Femur (tissue), 1 donor: Measurements from ENCODE around the gene PPP3R1.
A peak's percentile ranks its signal among the peaks of the same experiment; 100 is the strongest.

Experiments
- DNase-seq: peaks from one replicate; pipeline ENCODE4 v3.0.0-alpha.2; 2017

Gene PPP3R1

DNA sequence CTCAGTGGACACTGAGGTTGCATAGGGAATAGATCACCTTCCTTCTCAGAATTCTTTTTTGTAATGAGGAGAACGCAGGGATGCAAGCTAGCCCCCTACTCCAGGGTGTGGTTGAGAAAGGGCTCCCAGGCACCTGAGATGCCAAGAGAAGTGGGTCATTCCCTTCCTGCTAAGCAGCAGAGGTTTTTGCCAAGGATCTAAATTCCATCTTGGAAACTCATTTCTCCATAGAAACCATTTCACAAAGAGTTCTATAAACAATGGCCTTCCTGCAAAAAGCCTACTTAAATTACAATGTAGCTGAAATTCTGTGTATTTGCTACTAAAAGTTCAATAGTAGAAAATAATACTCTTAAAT is 3.7 kb upstream of the PPP3R1 start:
- DNase-seq: peak; percentile 22

DNA sequence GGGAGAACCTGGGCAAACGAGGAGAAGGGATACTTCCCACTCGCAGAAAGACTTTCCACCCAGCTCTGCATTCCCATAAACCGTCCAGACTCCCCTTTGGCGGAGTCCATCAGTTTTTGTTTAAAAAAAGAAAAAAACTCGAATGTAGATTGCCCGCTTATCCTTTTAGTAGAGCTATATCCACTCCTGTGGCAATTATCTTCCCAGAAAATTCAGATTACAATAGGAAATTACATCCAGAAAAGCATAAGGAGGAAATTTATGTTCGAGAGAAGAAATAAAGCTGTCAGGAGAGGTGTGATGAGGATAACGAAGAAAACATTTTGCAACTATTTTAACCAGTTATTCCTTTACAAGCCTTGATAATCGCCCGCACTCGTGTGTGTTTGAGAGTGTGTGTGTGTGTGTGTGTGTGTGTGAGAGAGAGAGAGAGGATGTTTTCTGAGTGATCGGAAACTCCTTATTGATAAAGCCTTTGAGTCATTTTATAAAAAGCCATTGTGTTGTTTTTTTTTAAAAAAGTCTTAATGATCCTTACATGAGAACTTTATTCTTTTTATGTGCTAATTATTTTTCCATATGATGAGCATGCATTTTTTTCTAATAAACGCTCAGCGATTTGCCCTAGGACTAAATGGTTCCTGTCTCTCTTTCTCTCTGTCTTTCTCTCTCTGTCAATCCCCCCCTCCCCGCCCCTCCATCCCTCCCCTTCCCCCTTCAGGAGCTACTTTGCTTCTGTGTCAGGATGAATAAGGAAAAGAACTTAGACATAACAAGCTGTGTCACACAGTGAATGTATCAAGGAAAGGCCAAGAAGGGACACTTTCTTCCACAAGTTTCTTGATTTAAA is 1.1 kb upstream of the PPP3R1 start:
- DNase-seq: no peak

DNA sequence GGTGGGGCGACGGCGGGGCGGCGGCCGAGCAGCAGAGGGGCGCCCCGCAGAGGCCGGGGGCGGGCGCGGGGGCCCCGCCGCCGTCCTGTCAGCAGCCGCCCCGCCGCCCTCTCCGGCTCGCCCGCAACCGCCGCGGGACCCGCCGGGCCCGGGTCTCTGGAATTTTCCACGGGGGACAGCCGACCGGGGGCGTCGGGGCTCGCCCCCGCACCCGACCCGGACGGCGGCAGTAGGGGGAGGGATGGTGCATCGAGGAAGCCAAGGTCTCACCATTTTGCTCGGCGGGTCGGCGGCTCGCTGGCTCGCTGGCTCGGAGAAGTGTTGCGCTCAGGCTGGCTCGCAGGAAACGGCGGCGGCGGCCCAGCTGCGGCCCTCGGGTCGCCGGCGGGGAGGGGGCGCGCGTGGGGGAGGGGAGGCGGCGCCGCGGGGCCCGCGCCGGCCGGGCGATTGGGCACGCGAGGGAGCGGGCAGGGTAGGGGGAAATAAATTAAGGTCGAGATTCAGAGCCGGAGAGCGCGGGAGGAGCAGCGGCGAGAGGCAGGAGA is 405 bp downstream of the PPP3R1 start:
- DNase-seq: no peak

DNA sequence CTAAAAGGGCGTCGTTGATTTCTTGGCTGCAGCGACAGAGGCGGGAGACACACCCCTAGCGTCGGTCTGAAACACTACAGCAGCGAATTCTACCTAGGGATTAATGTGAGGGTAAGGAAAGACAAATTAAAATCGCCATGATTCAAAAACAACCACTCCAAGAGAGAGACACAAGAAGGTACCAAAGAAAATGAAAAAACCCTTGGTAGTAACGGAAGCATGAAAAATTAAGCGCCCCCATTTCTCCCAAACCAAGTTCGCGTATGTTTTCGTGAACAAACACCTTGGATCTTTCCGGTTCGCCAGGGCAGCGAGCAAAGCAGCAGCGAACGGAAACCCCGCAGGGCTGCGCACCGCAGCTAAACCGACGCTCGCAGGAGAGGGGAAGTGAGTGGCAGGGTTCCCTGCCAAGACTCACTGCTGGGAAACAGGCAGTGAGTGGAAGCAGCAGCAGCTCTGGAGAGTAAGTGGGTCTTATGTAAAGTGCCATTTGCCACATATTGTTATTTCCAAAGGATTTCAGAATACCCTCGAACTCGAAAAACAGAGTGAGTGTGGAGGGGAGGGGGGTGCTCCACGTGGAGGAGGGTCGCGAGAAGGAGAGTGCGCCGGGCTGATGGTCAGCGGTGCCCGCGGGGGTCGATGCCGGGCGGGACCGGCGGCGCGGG is 1.0 kb downstream of the PPP3R1 start:
- DNase-seq: peak; percentile 78

DNA sequence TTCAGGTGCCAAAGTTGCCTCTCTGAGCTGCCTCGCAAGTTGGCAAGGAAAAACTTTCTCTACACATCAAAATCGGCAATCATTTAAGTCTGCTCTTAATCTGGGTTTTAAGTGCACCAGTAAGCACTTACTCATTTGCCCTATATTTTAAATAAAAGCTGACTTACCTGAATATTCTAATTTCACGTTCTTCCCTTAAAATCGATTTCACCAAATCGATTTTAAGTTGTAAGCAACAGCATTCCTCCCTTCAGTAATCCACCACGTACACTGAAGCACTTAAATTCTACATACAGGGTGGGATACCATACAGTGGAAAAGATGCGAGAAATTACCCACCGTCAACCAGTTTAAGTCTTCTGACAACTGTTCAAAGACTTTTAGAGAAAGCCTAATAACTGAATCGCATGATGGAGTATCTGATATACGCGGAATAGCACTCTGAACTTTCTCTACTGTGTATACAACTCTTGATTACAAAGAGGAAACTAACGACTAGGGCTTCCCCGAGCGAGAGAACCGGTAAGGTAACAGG is 1.6 kb downstream of the PPP3R1 start:
- DNase-seq: no peak

DNA sequence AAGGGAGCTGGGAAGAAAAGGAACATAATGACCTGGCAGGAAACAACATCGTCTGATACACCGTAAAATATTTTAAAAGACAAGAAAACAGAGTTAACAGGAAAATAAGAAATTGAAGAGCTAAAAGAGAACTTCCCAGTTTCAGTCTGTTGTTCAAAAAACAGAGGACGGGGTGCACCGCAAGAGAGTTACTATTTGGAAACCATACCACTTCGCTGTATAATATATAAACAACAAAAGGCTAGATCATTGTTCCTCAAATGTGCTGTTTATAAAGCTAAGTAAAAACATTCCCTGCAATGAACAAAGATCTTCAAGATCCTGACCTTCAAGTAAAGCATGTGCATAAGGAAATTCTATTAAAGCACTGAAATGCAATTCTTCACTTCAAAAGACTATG is 2.1 kb downstream of the PPP3R1 start:
- no peak for DNase-seq

DNA sequence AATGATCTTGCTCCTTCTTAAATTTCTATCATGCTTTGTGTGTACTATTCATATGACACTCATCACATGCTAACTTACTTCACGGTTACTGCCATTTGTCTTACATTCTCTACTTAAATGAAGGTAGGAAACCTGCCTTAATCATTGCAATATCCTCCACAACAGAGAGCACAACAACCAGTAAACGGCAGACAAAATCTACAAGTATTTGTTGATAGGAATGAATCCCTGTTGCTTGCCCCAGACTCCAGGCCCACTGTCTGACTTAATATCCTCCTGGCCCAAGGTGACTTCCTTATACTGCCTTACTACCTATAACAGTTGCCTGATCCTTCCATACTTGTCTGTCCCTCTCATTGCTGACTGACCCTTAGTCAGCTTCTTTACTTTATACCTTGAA is 3.5 kb downstream of the PPP3R1 start:
- DNase-seq: no peak

DNA sequence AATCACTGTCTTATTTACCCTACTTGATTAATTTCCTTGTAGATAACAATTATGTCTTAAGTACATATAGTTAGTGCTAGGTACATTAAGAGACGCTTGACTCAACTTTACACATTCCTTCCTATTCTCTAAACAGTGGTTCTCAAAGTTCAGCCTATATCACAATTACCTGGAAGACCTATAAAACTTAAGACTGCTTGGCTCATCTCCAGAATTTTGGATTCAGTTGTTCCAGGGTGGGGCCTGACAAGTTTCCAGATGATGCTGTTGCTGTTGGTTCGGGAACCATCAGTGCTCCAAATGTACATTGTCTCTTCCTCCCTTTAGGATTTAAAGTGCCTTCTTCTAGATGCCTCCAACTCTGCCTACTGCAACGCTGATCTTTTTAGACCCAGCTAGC is 4.0 kb downstream of the PPP3R1 start:
- no peak for DNase-seq

DNA sequence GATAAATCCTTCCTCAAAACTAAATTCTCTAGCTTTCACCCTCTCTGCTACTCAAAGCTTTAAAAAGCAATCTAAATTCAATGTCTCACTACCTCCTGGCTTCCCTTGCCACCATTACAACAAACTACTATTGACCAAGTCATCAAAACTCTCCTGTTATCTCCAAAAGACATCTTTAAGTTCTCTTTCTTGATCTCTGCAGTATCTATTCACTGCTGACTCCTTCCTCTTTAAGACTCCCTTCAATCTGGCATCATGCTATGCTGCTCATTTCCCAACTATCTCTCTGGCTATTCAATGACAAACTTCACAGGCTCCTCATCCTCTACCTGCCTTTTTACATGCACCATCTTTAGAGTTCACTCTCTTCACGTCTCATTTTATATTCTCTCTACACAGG is 5.9 kb downstream of the PPP3R1 start:
- DNase-seq: no peak

DNA sequence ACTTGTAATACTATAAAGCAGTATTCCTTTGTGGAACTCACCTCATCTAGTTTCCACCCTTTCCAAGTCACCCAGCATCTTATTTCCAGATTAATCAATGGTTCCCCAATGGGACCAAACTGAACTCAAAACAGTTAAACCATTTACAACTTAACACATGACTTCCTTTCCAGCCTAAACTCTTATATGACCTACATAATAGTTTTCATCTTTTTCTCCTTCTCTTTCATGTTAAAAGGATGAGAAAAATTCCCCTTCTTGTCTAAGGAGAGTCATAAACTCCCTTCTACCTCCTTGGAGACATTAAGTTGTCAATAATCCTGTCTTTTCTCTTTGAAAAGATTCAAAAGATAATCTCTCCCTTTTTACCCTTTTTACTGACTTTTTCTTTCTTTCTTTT is 6.7 kb downstream of the PPP3R1 start:
- no peak for DNase-seq

DNA sequence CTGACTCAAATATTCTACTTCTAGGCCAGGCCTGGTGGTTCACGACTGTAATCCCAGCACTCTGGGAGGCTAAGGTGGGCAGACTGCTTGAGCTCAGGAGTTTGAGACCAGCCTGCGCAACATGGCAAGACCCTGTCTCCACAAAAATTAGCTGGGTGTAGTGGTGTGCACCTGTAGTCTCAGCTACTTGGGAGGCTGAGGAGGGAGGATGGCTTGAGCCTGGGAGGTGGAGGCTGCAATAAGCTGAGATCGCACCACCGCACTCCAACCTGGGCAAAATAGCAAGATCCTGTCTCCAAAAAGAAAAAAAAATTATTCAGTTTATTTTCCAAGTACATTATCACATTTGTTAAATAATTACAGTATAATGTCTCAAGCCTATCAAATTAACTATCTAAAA is 7.3 kb downstream of the PPP3R1 start:
- no peak for DNase-seq

DNA sequence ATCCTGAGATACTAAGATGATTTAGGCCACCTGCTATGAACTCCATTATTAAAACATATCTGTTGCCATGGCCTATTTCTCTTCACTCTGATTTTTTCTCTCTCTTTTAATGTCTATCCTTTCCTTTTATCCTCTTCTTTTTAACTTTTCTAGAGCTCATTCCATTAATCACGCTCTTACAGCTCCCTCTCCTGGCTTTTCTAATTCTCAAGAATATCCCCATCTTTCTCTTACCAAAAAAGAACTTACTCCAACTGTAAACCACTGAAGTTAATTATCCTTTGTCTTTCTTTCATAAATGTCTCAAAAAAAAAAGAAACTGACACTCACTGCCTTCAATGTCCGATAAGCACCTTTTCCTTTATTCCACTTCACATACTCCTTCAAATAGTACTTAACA is 7.9 kb downstream of the PPP3R1 start:
- no peak for DNase-seq

DNA sequence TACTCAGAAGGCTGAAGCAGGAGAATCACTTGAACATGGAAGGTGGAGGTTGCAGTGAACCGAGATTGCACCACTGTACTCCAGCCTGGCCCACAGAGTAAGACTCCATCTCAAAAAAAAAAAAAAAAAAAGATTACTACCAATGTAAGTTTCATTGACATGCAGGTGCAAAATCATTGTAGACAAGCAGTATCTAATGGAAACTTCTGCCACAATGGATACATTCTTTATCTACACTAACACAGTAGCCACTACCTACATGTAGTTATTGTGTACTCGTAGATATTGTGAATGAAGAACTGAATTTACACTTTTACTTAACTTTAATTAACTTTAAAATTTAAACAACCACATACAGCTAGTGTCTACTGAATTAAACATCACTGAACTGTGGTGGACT is 10.6 kb downstream of the PPP3R1 start:
- DNase-seq: no peak

DNA sequence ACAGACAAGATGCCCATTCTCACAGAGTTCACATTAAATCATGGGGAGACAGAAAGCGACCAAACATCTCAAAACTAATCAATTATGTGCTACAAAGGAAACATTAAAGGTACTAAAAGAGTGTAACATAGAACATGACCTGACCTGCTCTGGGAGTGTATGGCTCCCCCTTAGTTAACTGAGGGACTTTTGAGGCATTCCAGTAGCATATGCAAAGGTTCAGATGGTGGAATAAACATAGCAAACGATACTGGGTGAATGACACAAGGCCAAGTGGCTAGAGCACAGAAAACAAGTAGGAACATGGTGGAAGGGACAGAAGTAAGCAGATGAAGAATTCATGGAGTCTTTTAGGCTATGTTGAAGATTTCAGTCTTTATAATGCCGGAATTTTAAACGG is 11.9 kb downstream of the PPP3R1 start:
- no peak for DNase-seq

DNA sequence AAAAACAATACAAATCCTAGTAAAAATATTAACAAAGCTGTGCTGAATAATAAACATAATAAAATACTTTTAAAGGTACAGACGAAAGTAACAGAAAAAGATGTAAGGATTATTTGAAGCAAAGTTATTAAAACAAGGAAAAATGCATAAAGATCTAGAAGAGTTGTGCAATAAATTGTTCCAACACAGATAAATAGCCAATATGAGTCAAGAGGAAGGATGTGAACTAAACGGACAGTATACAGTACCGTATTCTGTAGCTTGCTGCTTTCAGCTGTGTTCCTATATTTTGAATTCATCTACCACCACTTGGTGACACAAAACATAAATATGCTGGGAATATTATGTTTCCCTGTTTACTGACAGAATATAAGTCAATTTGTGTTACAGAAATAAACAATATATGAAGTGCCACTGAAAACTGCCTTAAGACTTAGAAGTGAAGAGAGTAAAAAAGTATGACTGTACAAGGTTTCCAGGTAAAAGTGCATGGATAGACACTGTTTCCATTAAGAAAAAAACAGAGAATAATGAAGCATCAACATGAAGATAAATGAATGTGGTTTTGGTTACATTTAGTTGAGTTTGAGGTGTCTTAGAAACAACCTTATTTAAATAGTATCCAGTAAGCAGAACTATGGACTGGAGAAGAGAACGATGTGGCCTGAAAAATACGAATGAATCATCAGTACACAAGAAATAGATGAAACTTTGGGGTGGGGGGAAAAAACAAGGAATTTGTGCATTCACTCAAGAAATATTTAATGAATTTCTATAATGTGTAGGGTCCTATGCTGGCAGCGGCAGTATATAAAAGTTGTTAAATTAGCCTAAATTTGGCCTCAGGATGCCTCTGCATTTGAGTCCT is 13.1 kb downstream of the PPP3R1 start:
- no peak for DNase-seq

DNA sequence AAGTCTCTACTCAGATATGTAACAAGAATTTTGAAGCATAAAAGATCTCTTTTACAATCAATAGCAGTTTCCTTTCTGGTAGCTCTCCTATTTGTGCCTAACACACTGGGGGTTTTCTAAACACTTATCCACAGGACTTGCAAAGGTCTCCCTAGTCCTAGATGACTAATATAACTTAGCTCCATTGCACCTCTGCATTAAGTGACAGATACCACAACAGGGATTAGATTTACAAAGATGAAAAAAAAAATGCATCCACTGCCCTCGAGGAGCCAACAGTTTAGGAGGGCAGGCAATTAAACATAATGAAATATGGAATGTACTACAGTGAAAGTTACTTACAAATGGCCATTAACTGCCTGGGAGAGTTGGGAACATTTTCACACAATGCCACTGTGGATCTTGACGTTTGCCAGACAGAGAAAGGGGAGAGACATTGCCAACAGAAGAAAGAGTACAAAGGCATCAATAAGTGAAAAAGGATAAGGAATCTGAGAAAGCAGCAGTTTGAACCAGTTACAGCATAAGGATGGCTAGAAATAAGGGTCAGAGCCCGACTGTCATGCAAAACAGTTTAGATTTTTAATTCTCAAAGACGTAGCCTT is 14.3 kb downstream of the PPP3R1 start:
- DNase-seq: no peak

DNA sequence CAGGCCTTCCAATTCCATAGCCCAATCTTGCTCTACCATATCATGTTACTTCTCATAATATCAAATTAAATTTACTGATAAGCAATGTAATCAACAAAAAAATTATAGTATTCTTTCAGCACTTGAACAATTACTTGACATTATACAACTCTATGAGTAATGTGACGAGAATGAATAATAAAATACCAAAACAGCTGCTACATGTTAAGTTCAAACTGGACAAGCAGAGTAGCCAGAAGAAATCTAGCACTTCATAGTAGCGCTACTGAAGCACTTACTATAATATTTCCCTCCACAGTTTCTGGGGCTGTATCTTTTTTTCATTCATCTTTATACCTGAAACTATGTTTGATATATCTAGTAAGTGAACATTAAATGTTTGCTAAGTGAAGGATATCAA is 14.9 kb downstream of the PPP3R1 start:
- DNase-seq: no peak

DNA sequence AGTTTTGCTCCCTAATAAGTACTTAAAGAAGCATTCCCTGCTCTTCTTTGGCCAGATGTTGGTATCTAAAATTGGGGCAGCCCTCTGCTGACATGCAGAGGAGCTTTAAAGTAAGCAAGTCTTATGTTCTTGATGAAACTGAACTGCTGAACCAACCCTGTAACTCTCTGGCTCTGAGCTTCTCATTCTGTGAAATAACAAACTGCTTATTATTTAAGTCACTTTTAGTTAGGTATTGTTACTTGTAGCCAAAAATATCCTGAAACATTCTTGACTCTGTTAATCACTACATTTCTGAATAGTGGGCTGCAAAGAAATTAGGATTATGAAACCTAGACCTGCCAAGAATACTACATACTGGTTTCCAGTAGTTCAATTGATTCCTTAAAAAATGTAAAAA is 15.5 kb downstream of the PPP3R1 start:
- no peak for DNase-seq

DNA sequence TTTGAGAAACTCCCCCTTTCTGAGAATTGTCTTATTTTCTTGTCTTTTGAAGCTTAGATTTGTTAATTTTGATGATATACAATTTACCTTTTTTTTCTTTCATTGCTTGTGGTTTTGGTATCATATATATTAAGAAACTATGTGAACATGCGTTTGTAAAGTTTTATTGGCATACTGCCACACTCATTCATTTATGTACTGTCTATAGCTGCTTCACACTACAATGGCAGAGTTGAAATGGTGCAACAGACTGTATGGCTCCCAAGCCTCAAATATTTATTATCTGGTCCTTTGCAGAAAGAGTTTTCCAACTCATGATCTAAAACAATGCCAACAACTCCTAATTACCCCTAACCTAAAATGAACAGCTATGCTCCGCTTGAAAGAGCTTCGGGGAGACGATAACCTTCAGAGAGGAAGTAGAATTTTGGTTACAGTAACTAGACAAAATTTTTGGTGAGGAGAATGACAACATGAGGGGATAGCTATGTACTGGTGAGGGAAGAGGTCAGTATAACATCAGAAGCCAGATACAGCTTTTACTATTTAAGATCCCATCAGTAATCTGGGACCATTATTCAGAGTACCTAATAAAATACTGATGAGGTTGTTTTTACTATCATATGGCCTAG is 16.1 kb downstream of the PPP3R1 start:
- DNase-seq: no peak

DNA sequence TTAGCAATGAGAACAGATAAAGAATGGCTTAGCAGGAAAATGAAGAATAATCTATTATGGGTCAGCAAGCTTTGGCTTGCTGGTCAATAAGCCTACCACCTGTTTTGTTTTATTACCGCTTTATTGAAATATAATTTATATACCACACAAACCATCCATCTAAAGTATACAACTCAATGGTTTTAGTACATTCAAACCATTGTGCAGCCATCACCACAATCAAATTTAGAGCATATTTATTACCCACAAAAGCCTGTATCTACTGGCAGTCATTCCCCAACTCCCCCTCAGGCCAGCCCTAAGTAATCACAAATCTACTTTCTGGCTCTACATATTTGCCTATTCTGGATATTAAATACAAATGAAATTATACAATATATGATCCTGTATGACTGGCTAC is 17.2 kb downstream of the PPP3R1 start:
- DNase-seq: no peak

DNA sequence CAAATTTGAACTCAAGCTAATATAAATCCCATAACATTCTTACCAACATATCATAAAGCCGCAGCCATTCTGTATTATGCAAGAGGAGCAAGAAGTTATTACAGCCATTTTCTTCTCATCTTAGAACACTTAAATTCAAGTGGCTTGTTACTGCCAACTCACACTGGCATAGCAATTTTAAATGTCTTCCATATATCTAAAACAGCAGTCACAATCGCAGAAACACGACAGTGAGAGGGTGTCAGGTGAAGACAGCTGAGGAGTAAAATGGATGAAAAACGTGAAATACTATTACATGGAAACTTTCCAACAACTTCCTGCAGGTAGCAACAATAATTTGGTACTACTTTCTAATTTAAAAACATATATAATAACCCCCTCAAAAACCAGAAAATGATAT is 17.9 kb downstream of the PPP3R1 start:
- DNase-seq: no peak

DNA sequence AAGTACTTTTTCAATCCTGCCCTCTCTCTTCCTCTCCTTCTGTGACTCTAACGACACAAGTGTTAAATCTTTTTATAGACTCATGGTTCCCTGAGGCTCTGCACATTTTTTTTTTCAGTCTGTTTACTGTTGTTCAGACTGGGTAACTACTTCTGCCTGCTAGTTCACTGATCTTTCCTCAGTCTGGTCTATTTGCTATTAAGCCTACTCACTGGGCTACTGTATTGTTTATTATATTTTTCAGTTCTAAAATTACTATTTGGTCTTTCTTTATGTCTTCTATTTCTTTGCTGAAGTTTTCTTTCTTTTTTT is 21.3 kb downstream of the PPP3R1 start:
- DNase-seq: no peak
